Right lung (tissue), 5 donors: ENCODE data around the gene KBTBD12. TPM values are rescaled to one million over a fixed set of nuclear protein-coding genes. Genes with fewer than 3 reads are reported as not detected.
"Not testable (repeated sequence)": the region's sequence is repeated elsewhere in the genome, so short reads cannot be mapped to it uniquely, and the experiment has no call there.

ENCODE experiments used
- DNase-seq, 2 donors: peaks; one replicate each; pipeline ENCODE4 v3.0.0-alpha.2; 2013
- polyA plus RNA-seq, 5 donors: library from polyadenylated mRNA; unstranded; fragments of 120-200 nt; gene quantifications; one replicate each; pipeline versions ENCODE4 v1.2.1 to v1.2.3, GENCODE V29; 2013; ENCODE audit warnings: inconsistent platforms in 1 of 5, low replicate concordance in 1 of 5; ENCODE audit not compliant: insufficient read length in 5 of 5, insufficient read depth in 1 of 5

Gene KBTBD12
- polyA plus RNA-seq, 5 donors, result 1.2 to 2.1 (median 1.4) TPM

DNA sequence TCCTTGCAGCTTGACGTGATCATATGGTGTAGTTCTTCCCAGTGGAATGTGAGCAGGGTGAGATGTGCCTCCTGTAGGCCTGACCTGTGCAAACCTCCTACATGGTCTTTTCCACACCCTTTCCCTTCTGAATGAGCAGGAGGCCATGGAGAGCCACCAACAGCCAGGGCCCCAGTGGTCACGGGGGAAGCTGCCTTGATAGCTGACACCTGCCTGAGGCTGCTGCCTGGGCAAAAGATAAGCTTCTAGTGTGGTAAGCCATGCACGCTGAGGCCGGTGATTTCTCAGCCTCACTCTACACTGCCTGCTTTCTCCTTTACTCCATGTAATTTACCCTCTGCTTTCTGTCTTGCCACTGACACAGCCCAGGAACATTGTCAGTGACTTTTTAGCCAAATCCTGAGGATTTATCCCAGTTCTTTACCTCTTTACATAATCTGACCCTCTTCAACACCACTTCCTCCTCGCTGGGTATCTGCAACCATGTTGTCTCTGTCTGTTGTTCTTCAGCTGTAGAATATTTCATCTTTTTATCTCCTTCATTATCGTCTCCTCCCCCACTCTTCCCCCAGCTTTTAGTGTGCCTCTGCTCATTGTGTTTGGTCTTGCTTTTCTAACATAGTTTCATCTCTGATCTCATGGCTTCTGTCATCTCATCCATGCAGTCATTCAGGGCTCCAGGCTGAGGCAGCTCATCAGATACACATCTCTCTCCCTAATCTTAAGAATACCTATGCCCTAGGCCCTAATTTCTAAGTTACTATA lies 11.2 kb upstream of the KBTBD12 start:
- DNase-seq, result no peak

DNA sequence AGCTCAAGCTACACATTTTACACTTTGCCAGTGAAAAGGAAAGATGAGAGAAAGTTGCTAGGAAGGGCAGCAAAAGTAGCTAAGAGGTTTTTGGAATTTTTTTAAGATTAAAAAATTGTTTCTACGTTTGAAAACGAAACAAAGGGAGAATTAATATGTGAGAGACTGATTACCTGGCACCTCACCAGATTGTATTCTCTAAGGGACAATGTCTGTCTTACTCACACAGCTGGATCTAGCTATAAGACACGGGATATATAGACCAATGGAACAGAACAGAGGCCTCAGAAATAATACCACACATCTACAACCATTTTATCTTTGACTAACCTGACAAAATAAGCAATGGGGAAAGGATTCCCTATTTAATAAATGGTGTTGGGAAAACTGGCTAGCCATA lies 9.5 kb upstream of the KBTBD12 start:
- no peak for DNase-seq

DNA sequence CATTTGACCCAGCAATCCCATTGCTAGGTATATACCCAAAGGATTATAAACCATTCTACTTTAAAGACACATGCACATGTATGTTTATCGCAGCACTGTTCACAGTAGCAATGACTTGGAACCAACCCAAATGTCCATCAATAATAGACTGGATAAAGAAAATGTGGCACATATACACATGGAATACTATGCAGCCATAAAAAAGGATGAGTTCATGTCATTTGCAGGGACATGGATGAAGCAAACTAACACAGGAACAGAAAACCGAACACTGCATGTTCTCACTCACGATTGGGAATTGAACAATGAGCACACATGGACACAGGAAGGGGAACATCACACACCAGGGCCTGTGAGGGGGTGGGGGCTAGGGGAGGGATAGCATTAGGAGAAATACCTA lies 8.4 kb upstream of the KBTBD12 start:
- not testable (repeated sequence) for DNase-seq

DNA sequence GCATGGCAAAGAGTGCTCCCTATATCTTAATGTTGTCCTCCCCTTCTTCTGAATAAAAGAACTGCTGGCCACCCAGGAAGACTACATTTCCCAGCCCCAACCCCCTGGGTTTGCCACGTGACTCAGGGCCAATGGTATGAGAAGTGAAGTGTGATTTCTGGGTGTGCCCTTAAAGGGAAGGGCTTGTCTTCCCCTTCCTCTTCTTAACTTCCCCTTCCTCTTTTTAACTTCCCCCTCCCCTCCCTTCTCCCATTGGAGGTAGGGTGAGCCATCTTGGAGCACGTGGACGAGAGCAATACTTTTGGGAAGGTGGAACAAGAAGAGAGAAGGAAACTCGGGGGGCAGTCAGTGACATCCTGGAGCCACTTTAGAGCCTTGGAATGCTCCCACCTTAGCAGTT lies 6.8 kb upstream of the KBTBD12 start:
- no peak for DNase-seq

DNA sequence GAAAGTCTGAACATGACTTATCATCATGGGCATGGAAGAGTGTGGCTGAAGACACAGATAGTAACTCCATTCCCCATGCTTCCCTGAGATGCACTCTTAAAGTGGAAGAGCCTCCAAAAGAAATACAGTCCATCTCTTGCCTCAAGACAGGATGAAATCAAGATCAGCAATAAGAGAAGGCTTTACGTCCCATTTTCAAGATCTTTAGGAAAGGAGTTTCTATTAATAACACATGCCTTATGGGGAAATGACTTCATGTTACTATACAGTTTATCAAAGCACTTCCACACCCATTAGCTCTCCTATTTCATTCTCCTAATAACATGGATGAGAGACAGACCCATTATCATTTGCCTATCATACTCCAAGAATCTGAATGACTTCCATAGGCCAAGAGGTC lies 6.1 kb upstream of the KBTBD12 start:
- DNase-seq, result no peak

DNA sequence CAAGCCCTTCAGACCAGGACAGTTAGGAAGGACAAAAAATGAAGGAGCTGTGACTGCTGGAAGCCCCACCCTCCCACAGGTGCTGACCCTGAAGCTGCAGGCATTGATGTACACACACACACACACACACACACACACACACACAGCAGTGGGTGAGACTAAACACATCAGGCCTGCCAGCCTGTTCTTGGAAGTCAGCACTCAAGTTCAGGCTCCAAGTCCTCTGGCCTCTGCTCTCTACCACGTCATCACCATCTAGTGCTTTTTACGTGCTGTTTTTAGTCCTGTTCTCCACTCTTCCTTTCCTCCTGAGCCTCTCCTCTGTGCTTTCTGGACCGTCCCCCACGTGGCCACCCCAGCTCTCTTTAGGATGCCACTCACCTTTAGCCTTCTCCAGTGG lies 5.4 kb upstream of the KBTBD12 start:
- no peak for DNase-seq

DNA sequence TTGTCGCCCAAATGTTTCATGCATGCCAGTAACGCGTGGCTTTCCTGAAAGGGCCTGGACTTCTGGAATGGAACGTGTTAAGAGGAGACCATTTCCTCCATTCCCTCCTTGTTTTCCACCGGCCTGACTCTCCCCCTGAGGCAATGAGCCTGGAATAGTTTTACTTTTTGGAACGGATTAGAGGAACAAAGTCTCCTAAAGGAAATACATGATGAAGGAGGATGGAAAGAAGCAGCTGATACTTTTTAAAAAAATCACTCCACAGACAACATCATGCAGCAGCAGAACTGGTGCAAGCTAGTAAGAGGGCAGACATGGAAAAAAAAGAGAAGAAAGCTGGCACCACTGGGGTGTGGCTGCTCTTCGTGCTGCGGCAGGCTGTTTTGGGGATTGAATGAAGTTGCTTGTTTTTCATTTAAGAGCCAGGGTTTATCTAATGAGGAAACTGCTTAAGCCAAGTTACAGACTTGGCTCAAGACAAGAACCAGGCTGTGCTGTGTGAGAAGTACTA lies 3.6 kb upstream of the KBTBD12 start:
- peak; percentile 57 to 71 for DNase-seq

DNA sequence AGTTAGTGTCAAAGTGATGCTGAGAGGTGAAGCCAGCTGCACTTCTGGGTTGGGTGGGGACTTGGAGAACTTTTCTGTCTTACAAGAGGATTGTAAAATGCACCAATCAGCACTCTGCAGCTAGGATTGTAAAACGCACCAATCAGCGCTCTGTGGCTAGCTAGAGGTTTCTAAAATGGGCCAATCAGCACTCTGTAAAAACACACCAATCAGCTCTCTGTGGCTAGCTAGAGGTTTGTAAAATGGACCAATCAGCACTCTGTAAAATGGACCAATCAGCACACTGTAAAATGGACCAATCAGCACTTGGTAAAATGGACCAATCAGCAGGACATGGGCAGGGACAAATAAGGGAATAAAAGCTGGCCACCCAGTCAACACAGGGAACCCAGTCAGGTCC lies 1.2 kb upstream of the KBTBD12 start:
- not testable (repeated sequence) for DNase-seq

DNA sequence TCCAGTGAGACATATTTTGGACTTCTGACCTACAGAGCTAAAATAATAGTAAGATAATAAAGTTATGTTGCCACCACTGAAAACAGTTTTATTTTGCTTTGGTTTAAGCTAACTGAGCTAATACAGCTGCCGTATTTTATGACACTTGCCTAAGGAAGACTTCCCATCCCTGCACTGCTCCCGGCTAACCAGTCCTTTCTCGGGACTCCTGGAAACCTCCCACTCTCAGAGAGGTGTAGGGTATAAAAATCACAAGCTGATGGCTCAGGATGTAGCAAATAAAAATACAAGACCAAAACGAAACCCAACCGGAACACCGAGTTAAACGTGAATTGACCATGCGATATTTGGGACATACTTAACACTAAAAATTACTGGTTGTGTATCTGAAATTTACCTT lies 448 bp upstream of the KBTBD12 start:
- DNase-seq, result no peak

DNA sequence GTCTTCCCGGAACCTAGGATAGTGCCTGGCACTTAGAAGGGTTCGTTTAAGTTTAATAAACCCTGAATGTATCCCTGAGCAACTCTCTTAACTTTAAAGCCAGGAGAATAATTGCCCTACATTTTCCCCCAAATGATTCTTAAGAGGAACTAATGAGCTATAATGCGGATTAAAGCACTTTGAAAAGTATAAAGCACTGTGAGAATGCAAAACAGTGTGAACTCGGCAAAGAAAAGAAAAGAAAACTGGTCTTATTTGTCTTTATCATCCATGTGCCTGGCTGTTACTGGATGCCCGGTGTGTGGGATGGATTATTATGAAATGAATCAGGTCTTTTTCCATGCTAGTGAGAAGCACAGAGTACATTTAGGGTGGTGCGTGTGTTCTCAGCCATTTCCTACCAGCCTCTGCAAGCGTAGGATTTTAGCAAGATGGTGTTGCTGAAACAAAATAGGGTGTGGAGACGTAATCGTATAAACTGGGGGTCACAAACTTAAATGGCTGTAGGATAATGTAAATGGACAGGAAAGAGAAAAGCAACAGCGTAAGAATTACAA lies 983 bp downstream of the KBTBD12 start:
- no peak for DNase-seq

DNA sequence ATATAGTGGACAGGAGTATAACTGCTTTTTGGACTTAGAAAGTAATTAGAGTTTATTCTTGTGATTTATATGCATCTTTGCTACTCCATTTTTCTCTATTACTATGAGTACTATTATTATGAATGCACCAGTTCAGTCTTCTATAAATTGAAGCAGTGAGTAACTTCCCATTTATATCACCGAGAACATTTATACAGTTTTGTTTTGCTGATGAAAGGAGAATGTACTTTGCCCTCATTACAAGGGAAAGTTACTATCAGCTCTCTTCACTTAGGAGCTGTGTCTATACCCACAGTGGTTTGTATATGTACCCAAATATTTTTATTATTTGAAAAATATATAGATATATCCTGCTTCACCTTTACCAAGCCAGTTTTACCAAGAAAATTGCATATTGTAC lies 5.7 kb downstream of the KBTBD12 start:
- no peak for DNase-seq

DNA sequence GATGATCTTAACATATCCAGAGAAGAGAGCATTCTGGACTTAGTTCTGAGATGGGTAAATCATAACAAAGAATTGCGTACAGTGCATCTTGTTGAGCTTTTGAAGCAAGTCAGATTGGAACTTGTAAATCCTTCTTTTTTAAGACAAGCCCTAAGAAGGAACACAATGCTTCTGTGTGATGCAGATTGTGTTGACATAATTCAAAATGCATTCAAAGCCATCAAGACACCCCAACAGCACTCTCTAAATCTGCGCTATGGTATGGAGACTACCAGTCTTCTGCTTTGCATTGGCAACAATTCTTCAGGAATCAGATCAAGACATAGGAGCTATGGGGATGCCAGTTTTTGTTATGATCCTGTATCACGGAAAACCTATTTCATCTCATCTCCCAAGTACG lies 8.6 kb downstream of the KBTBD12 start:
- DNase-seq, result no peak

DNA sequence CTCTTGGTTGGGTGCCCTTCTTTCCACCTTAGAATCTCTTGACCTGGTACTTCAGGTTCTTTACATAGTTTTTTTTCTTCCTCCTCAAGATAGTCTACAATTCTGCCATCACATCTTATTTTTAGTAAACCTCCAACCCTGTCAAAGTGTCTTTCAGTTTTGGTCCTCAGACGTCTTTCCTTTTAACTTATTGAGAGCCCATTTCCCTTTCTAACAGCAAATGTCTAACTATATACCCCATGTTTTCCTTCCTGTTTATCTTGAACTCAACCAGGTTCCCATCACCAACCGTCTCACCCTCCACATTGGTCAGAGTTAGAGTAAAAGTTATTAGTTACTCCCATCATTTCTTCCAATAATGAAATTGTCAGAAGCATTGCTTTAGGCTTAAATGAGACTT lies 10.4 kb downstream of the KBTBD12 start:
- no peak for DNase-seq

DNA sequence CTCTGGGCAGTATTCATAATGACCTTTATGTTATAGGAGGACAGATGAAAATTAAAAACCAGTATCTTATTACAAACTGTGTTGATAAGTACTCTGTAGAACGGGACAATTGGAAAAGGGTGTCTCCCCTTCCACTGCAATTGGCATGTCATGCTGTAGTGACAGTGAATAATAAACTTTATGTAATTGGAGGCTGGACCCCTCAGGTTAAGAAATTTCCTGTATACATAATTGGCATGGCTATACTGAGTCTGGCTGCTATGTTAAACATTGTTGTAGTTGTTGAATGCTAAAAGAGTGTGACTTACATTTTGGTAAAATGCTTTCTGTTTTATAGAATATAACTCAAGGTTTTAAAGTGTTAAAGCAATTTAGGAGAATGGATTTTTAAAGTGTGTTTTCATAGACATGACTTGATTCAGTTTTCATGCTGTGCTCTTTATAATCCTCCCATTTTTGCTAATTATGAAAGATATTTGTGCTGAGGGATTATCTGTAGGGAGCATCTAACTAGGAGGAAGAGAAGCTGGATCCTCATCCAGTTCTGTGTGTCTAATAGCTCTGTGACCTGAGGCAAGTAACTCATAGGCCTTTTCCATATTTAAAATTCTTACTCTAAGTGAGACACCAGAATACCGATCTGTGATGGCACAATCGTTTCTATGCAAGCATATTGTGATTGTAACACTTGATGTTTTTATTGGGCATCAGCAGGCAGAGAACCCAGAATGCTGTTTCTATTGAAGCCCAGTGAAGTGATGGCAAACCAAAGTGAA lies 13.0 kb downstream of the KBTBD12 start:
- DNase-seq, result no peak

DNA sequence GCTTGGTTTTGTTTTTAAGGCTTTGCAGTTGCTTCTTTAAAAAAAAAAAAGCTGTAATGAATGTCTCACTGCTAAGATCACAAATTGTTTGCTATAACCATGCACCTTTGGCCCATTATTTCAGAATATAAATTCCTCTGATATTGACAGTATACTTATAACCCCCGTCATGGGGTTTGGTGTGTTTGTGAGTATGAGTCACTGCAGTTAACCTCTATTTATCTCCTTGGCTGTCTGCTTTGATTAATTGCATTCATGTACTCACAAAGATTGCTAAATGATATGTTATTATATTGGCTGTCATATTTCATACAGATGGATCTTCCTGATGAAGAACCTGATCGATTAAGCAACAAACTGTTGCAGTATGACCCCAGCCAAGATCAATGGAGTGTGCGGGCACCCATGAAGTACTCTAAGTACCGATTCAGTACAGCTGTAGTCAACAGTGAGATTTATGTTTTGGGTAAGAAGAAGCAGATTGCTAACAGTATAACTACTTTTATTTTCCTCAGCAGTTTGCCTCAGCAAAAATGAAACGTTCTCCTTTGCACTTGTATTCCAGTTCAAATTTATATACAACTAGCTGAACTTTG lies 14.9 kb downstream of the KBTBD12 start:
- no peak for DNase-seq

DNA sequence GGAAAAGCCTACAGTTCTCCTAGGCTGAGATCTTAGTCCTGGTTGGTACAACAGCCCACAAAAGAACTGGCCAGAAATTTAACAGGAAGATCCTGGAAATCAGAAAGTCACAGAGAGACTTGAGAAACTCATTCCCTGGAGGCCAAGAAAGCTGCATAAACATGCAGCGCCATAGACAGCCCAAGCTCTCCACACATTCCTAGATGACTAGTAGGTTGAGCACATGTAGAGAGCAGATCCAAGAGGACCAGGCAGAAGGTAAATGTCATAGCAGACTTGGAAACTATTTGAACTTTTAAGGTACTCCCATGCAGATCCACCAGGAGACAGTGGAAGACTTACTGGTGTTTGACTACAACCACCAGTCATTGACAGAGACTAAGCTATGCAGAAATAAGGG lies 18.4 kb downstream of the KBTBD12 start:
- DNase-seq, result no peak

DNA sequence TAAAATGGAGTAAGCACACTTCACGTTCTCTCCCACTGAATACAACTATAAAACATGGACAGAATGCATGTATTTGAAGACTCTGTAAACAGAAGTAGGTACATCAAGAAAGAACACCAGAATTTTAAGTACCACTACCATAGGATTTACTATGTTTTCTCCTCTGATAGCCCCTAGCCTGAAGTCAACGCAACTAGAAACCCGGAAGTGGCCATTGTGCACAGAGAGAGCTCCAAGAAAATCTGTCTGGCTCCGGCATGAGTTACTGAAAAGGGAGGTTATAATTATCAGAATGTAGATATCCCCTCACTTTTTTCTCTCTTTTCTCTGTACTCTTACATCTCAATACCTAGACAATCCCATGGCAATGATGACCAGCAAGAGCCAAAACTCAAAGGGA lies 23.8 kb downstream of the KBTBD12 start:
- DNase-seq, result no peak

DNA sequence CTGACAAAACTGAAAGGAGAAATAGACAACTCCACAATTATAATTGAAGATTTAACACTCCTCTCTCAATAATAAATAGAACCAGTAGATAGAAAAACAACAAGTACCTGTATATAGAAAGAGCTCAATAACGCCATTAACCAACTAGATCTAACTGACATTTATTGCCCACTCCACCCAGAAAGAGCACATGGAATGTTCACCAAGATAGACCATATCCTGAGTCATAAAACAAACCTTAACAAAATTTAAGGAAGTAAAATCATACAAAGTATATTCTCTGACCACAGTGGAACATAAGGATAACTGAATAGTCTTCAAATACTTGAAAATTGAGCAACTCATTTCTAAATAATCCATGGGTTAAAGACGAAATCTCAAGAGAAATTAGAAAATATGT lies 25.1 kb downstream of the KBTBD12 start:
- no peak for DNase-seq

DNA sequence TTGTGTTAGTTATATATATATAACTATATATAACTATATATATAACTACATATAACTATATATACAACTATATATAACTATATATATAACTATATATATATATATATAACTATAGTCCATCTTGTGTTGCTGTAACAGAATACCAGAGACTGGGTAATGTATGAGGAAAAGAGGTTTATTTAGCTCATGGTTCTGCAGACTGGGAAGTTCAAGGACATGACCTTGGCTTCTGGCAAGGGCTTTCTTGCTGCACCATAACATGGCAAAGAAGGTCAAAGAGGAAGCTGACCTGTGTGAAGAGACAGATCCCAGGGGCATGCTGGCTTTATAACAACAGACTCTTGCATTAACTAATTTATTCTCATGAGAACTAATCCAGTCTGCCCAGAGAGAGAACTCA lies 27.6 kb downstream of the KBTBD12 start:
- no peak for DNase-seq

DNA sequence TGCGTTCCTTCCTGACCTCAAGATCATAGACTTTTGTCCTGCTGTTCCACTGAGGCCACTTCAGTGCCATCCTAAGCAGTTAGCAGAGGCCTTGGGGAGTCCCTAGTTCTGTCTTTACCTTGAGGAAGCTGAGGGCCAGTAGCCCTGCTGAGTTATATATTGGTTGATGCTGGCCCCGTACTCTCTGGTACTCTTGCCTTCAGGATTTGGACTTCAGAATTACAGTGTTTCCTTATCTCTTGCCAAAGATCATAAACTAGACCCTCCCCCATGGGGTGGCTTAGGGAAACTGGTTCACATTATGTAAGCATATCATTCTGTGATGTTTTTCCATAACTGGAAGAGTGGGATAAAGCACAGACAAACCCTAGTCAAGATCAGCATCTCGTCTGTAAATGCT lies 33.2 kb downstream of the KBTBD12 start:
- no peak for DNase-seq

DNA sequence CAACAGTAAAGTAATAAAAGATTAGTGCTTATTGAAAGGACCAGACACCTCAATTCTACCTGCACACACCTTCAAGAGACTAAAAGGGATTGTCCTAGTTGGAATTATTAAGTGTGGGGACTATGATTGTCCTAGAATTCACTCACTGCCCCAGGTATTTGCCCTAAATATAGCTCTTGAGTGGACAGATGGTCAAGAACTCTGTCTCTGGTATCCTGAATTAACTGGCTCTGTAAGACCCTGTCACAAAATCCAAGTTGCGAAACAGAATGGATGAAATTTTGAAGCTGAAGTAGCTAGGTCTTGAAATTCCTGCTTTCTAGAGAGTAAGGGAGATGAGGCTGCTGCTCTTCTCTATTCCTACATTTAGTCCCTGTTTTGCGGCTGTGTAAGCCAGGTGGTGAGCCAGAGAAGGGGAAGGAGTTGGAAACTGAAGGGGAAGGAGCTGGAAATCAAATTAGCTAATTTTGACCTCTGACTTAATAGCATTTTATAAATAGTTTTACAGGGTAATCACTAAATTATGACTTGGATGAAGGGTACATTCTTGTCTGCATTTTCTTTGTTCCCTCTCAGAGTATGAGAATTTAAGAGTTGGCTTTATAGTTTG lies 34.5 kb downstream of the KBTBD12 start:
- no peak for DNase-seq

DNA sequence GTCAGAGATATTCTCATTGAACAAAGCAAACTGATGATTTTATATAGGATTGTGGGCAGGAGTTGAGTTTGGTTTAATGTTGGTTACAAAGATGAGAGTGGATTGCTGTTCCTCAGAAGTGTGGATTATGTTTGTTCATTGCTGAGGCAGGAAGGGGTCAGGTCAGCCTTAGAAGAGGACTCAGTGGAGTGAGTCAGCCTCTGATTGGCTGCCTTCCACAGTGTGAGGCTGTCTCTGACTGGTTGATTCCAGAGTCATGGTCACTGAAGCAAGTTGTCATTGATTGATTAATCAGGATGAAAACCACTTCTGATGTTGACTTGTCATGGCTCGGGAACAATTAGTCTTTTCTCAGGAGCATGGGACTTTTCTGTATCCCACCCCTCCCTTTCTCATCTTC lies 36.2 kb downstream of the KBTBD12 start:
- no peak for DNase-seq
